H9 (cell line): ENCODE results near the gene APBB2. TPM values are rescaled to one million over a fixed set of nuclear protein-coding genes. Genes with fewer than 3 reads are reported as not detected.

Experiments
- DNase-seq: peaks from one replicate; pipeline ENCODE4 v3.0.0-alpha.2; 2017
- H2AFZ ChIP-seq: one replicate; pipeline ENCODE4 v1.6.1; 2013; ENCODE audit warnings: mild to moderate bottlenecking, low read length, control low read depth, moderate library complexity
- H2AK5ac ChIP-seq: 2 replicates; pipeline ENCODE4 v1.6.1; 2013; ENCODE audit warnings: low read length, control low read depth, mixed read lengths; ENCODE audit not compliant: insufficient read length
- H2BK120ac ChIP-seq: one replicate; pipeline ENCODE4 v1.6.1; 2013; ENCODE audit warnings: low read depth, mild to moderate bottlenecking, low read length, control low read depth, inconsistent platforms; ENCODE audit not compliant: poor library complexity, severe bottlenecking
- H2BK12ac ChIP-seq: 2 replicates; pipeline ENCODE4 v1.6.1; 2013; ENCODE audit warnings: low read length, control low read depth, mixed read lengths, low read depth; ENCODE audit not compliant: insufficient read length
- H2BK15ac ChIP-seq: 2 replicates; pipeline ENCODE4 v1.6.1; 2013; ENCODE audit warnings: low read depth, low read length, control low read depth
- H2BK20ac ChIP-seq: one replicate; pipeline ENCODE4 v1.6.1; 2013; ENCODE audit warnings: low read depth, mild to moderate bottlenecking, low read length, control low read depth, inconsistent platforms; ENCODE audit not compliant: poor library complexity, severe bottlenecking
- H2BK5ac ChIP-seq: 2 replicates; pipeline ENCODE4 v1.6.1; 2013; ENCODE audit warnings: low read length, control low read depth, mixed read lengths; ENCODE audit not compliant: insufficient read length
- H3K14ac ChIP-seq: 2 replicates; pipeline ENCODE4 v1.6.1; 2013; ENCODE audit warnings: low read length, control low read depth; ENCODE audit not compliant: insufficient read depth
- H3K18ac ChIP-seq: 2 replicates; pipeline ENCODE4 v1.6.1; 2013; ENCODE audit warnings: low read depth, mild to moderate bottlenecking, mixed read lengths, low read length, control low read depth; ENCODE audit not compliant: insufficient read length
- H3K23ac ChIP-seq: 2 replicates; pipeline ENCODE4 v1.6.1; 2013; ENCODE audit warnings: low read length, control low read depth, mixed read lengths, low read depth; ENCODE audit not compliant: insufficient read length
- H3K23me2 ChIP-seq: 2 replicates; pipeline ENCODE4 v1.6.1; 2013; ENCODE audit warnings: low read depth, mild to moderate bottlenecking, mixed read lengths, low read length, control low read depth; ENCODE audit not compliant: insufficient read length, poor library complexity, severe bottlenecking
- H3K27ac ChIP-seq: 2 replicates; pipeline ENCODE4 v1.5.1; 2013; ENCODE audit warnings: low read length, control low read depth, mixed read lengths, low read depth; ENCODE audit not compliant: insufficient read length
- H3K27me3 ChIP-seq: 2 replicates; pipeline ENCODE4 v1.6.1; 2013; ENCODE audit warnings: low read length, control low read depth, inconsistent platforms; ENCODE audit not compliant: insufficient read depth
- H3K4ac ChIP-seq: 2 replicates; pipeline ENCODE4 v1.6.1; 2013; ENCODE audit warnings: low read depth, mild to moderate bottlenecking, control low read depth, inconsistent platforms, low read length, moderate library complexity
- H3K4me1 ChIP-seq: 2 replicates; pipeline ENCODE4 v1.6.1; 2013; ENCODE audit warnings: low read length, control low read depth, inconsistent platforms; ENCODE audit not compliant: insufficient read depth
- H3K4me2 ChIP-seq: 2 replicates; pipeline ENCODE4 v1.6.1; 2013; ENCODE audit warnings: low read length, control low read depth, mixed read lengths; ENCODE audit not compliant: insufficient read length, insufficient read depth
- H3K56ac ChIP-seq: 2 replicates; pipeline ENCODE4 v1.6.1; 2013; ENCODE audit warnings: low read depth, mild to moderate bottlenecking, mixed read lengths, low read length, control low read depth; ENCODE audit not compliant: insufficient read length
- H3K79me1 ChIP-seq: 2 replicates; pipeline ENCODE4 v1.6.1; 2013; ENCODE audit warnings: low read depth, mild to moderate bottlenecking, moderate library complexity, low read length, control low read depth, inconsistent platforms; ENCODE audit not compliant: insufficient read depth, poor library complexity, severe bottlenecking
- H3K79me2 ChIP-seq: 2 replicates; pipeline ENCODE4 v1.6.1; 2013; ENCODE audit warnings: low read length, control low read depth, inconsistent platforms; ENCODE audit not compliant: insufficient read depth
- H3K9ac ChIP-seq: 2 replicates; pipeline ENCODE4 v1.6.1; 2013; ENCODE audit warnings: low read length, control low read depth, mixed read lengths; ENCODE audit not compliant: insufficient read length; ENCODE audit errors: extremely low read depth
- H3K9me3 ChIP-seq: one replicate; pipeline ENCODE4 v1.6.1; 2013; ENCODE audit warnings: low read depth, low read length, inconsistent platforms; ENCODE audit not compliant: control insufficient read depth
- H3T11ph ChIP-seq: one replicate; pipeline ENCODE4 v1.6.1; 2013; ENCODE audit warnings: mild to moderate bottlenecking, low read length, control low read depth, inconsistent platforms
- H4K20me1 ChIP-seq: one replicate; pipeline ENCODE4 v1.6.1; 2013; ENCODE audit not compliant: control insufficient read depth, insufficient read length, insufficient read depth
- H4K5ac ChIP-seq: 2 replicates; pipeline ENCODE4 v1.6.1; 2013; ENCODE audit warnings: low read depth, mild to moderate bottlenecking, mixed read lengths, low read length, control low read depth; ENCODE audit not compliant: insufficient read length
- H4K8ac ChIP-seq: replicated peaks from 2 replicates; pipeline ENCODE4 v1.6.1; 2013; ENCODE audit warnings: low read length, control low read depth, mixed read lengths, low read depth; ENCODE audit not compliant: insufficient read length
- H4K91ac ChIP-seq: 2 replicates; pipeline ENCODE4 v1.6.1; 2013; ENCODE audit warnings: low read depth, mild to moderate bottlenecking, moderate library complexity, mixed read lengths, low read length, control low read depth; ENCODE audit not compliant: insufficient read length
- H3K27ac Mint-ChIP-seq, 3 experiments: 2 replicates in 2 of 3; 3 replicates in 1 of 3; pipeline ENCODE4 v1.8.0; 2020 to 2021; ENCODE audit warnings: mixed read lengths in 3 of 3, mild to moderate bottlenecking in 1 of 3, moderate library complexity in 1 of 3
- H3K27me3 Mint-ChIP-seq: 2 replicates; pipeline ENCODE4 v1.8.0; 2021; ENCODE audit warnings: low read depth, mild to moderate bottlenecking, moderate library complexity, mixed read lengths
- H3K36me3 Mint-ChIP-seq, 3 experiments: 2 replicates in 2 of 3; 3 replicates in 1 of 3; pipeline ENCODE4 v1.8.0; 2020 to 2021; ENCODE audit warnings: low read depth in 3 of 3, mixed read lengths in 3 of 3; ENCODE audit not compliant: insufficient read depth in 1 of 3
- H3K4me1 Mint-ChIP-seq, 2 experiments: 2 replicates each; pipeline ENCODE4 v1.8.0; 2020; ENCODE audit warnings: mixed read lengths in 2 of 2
- H3K4me3 Mint-ChIP-seq, 2 experiments: 2 replicates in 1 of 2; 3 replicates in 1 of 2; pipeline ENCODE4 v1.8.0; 2020 to 2021; ENCODE audit warnings: mild to moderate bottlenecking in 2 of 2, mixed read lengths in 2 of 2, moderate library complexity in 1 of 2
- H3K9me3 Mint-ChIP-seq, 2 experiments: 2 replicates in 1 of 2; 3 replicates in 1 of 2; pipeline ENCODE4 v1.8.0; 2020; ENCODE audit warnings: mild to moderate bottlenecking in 2 of 2, mixed read lengths in 2 of 2, moderate library complexity in 1 of 2
- CTCF ChIP-seq: fragments of 200-600 bp; sonication (generic); conservative IDR thresholded peaks from 3 replicates; pipeline ENCODE4 v1.8.0; 2021; ENCODE audit warnings: antibody characterized with exemption, mild to moderate bottlenecking
- WGBS: extraction: QIAGEN DNeasy Blood & Tissue Kit; methylation state at CpG from one replicate; pipeline ENCODE4 v1.1.7; 2013; ENCODE audit warnings: missing lambda C conversion rate, low lambda C conversion rate, mixed read lengths; ENCODE audit not compliant: insufficient read length; ENCODE audit errors: extremely low coverage; 5-methylcytosine and 5-hydroxymethylcytosine counted together
- total RNA-seq: library from RNA; stranded (reverse); gene quantifications from 2 replicates; pipeline ENCODE4 v1.2.1, GENCODE V29; 2021

Gene APBB2
- total RNA-seq, 1 experiment from 2014 or later, result 39.6 TPM

- H3K4me1 ChIP-seq, result no peaks in the 10 kb centered on the region; the same call in 1 of the 2 replicates
- no peak overlapping the region for H2AFZ ChIP-seq
- no peak overlapping the region for H3K56ac ChIP-seq
- H3K14ac ChIP-seq, result no peak overlapping the region
- no peak overlapping the region for H2AK5ac ChIP-seq
- H3K9ac ChIP-seq, result no peak overlapping the region
- no peaks in the 10 kb centered on the region for H3K79me1 ChIP-seq
- no peaks in the 10 kb centered on the region for H3K27me3 ChIP-seq
- H2BK5ac ChIP-seq, result no peak overlapping the region
- Mint-ChIP-seq H3K27ac (peak overlapping the region in 2 of 3 experiments; percentile 80 to 94; a peak in 4 of 7 replicates), H3K4me1 (peaks cover 28 to 30% of the 10 kb centered on the region in 2 experiments), H3K9me3 (no peaks in the 10 kb centered on the region), H3K36me3 (peaks cover 4 to 16% (median 7%) of the 10 kb centered on the region in 3 experiments; a peak in 4 of 7 replicates), H3K27me3 (no peaks in the 10 kb centered on the region), H3K4me3 (no peak overlapping the region)
- H2BK15ac ChIP-seq, result no peak overlapping the region
- H3K79me2 ChIP-seq, result no peaks in the 10 kb centered on the region
- H2BK120ac ChIP-seq, result no peak overlapping the region
- H4K20me1 ChIP-seq, result no peaks in the 10 kb centered on the region
- no peak overlapping the region for H2BK12ac ChIP-seq
- peak overlapping the region; percentile 44 for H3K18ac ChIP-seq
- H3K27ac ChIP-seq, result no peak overlapping the region
- no CpG with 5 or more reads among the region's 5 CpGs for WGBS
- no peak overlapping the region for H4K91ac ChIP-seq
- H3T11ph ChIP-seq, result no peak overlapping the region
- H4K5ac ChIP-seq, result no peak overlapping the region
- DNase-seq, result no peak
- H3K4ac ChIP-seq, result no peak overlapping the region
- peak overlapping the region; percentile 35 for H4K8ac ChIP-seq
- no peak overlapping the region for H3K23ac ChIP-seq
- no peaks in the 10 kb centered on the region for H3K9me3 ChIP-seq
- no peak overlapping the region for H2BK20ac ChIP-seq
- H3K4me2 ChIP-seq, result no peak overlapping the region
- no peaks in the 10 kb centered on the region for H3K23me2 ChIP-seq
- no peak for TF ChIP-seq CTCF
Observed at GRCh38 chr4:41144812-41145211, 69.5 kb downstream of the APBB2 start.
